GM18520 (cell line): ENCODE results near the gene SYT15.
"Not testable (repeated sequence)": the region's sequence is repeated elsewhere in the genome, so short reads cannot be mapped to it uniquely, and the experiment has no call there.

Experiments used
- ATAC-seq: cut with Tn5 transposase; IDR thresholded peaks from one replicate; pipeline ENCODE4 v1.9.1; 2021; ENCODE audit not compliant: unreplicated experiment

Gene SYT15

GRCh38 chr10:46555713-46556514 lies 23.0 kb upstream of the SYT15 start:
- ATAC-seq, result no peak

DNA sequence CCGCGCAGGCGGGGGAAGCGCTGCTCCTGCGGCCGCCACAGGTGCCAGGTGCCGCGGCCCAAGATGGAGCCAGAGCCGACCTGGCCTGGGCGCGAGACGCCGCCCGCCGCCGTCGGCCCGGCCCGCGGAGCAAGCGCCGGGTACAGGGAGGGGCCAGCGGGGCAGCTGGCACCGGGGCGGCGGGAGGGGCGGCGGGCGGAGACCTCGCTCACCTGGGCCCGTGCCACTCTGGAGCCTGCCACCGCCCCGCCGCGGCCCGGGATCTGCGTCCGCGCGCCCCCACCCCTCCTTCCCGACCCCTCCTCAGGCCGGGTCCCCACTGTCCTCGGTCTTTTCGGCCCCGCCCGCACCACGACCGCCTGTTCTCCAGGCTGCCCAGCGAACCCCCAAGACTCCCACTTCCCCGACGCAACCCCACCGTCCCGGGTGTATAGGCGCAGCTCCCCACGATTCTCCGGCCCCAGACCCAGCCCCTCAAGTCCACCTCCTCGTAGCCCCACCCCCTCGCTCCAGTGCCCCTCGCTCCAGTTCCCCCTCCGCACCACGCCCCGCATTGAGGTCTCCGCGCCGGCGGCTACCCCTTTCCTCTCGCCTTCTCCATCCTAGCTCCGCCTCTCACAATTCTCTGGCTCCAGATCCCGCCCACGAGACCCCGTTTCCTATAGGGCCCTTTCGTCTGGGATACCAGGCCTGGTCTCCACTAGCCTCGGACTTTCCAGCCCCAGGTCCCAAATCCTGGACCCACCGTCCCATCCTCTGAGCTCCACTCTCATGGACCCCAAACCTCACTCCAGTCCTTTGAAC lies 22.2 kb upstream of the SYT15 start, which contains the start of gene GPRIN2:
Gene GPRIN2 (minus strand): TSS at position 144 of the 804 bp plus-strand sequence. CDS start 5,922 bp downstream, outside the sequence.
- no peak for ATAC-seq

GRCh38 chr10:46557319-46558121 lies 21.4 kb upstream of the SYT15 start:
- no peak for ATAC-seq

DNA sequence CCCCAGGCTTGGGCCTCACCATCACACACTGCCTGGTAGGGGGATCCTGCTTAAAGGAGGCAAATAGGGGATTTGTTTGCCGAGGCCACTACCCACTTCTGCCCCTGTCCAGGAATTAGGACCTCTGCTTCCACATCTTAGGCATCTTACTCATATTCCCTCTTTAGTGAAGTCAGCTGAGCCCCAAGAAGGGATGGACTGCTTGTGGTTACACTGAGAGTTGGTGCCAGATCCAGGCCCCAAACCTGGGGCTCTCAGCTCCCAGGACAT lies 20.9 kb upstream of the SYT15 start:
- no peak for ATAC-seq

- ATAC-seq, result no peak
These were observed 20.3 kb upstream of the SYT15 start for GRCh38 chr10:46558392-46559185.

DNA sequence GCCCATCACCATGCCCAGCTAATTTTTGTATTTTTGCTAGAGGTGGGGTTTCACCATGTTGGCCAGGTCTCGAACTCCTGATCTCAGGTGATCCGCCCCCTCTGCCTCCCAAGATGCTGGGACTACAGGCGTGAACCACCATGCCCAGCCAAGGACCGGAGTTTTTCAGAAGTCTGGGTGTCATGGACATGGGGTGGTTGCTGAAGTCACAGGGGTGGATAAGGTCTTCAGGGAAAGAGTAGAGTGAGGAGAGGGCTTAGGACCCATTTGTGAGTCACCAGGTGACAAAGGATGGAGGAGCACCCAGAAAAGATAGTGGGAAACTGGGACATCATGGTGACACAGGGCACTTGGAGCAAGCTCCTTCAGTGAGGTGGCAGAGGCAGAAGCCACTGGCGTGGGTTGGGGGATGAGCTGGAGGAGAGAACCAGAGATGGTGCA lies 19.7 kb upstream of the SYT15 start:
- ATAC-seq, result no peak

DNA sequence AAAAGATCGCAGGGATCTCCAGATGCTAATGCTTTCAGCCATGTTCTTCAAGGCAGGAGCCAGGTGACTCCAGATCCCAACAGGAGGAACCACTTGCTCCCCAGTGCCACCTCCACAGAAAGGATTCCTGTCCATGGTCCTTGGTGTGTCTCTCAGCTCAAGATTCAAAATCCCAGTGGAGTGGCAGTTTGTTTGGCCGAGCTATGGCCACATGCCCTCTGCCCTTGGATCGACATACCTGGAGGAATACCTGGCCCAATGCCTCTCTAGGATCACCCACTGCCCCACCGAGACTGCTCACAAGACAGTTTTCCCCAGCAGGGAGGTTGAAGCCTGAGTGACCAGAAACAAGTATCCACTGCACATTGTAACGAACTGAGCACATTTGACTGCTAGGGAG lies 18.5 kb upstream of the SYT15 start:
- ATAC-seq, result no peak

- no peak for ATAC-seq
These were observed 18.0 kb upstream of the SYT15 start for GRCh38 chr10:46560952-46561351.

- ATAC-seq, result peak; percentile 55
These were observed 13.2 kb upstream of the SYT15 start for GRCh38 chr10:46565591-46566332.

DNA sequence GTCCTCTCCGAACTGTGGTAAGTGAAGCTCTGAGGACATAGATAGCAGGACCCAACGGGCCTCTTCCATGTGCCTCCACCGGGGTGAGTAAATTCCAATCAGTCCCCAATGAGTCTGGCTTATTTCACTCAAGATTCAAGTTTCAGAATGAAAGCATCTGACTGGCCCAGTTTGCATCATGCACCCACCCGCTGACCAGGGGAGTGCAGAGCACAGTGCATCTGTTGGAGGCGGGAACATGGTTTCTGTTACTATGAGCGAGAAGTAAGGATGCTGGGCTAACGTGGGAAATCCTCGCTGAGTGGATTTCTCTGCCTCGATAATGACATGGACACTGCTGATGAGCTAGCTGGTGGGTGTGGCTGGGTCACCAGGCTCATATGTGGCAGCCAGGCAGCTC lies 11.8 kb upstream of the SYT15 start:
- ATAC-seq, result not testable (repeated sequence)

GRCh38 chr10:46570655-46571054 lies 8.3 kb upstream of the SYT15 start:
- ATAC-seq, result not testable (repeated sequence)

DNA sequence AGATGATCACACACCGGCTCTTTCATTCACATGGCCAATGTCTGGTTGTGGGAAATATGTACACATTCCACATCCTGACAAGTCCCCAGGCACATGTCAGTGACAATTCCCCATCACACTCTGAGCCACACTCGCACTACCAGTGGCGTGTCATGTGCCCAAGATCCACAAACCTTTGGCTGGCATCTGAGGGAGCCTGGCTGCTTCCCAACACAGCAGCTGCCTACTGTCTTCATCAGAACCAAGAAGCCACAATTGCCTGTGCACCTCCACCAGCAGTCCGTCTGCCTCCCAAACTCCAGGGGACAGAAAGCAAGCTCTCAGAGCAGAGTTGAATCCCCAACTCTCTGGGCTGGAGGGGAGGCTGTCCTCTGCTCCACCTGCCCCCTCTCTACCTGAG lies 6.2 kb upstream of the SYT15 start:
- not testable (repeated sequence) for ATAC-seq

GRCh38 chr10:46573314-46573713 lies 5.6 kb upstream of the SYT15 start:
- not testable (repeated sequence) for ATAC-seq

DNA sequence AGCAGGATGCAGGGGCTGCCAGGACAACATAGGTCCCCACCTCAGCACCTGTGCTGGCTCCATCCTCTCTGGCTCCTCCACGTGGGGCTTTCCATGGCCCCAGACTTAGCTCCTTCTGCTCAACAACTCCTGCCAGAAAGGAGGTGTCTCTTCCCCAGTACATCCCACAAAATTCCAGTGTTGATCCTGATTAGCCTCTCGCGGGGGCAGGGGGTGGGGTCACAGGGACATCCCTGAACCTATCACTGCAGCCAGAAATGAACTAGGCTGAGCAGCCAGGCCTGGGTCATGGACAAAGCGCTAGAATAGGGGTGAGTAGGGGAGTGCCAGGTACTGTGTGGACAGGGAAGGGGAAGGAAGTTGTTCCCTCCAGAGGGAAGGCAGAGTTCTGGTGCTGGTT lies 5.0 kb upstream of the SYT15 start:
- not testable (repeated sequence) for ATAC-seq

- not testable (repeated sequence) for ATAC-seq
These were observed 1.1 kb upstream of the SYT15 start for GRCh38 chr10:46577624-46578473.

DNA sequence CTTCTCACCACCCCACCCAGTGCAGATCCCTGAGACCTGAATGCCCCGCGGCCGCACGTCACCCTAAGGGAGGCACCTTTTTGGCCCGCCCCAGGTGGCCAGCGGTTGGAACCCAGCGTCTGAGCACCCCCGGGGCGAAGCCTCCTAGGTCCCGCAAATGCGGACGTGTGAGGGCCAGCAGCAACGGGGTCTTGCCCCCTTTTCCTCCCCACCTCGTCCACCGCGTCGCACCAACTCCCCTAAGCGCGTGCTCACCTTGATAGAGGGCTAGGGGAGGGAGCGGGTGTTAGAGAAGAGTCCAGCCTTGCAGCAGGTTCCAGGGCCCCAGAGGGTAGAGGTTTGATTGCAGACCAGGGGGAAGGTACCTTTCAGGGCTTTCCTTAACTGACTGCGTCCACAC lies 450 bp downstream of the SYT15 start:
- ATAC-seq, result not testable (repeated sequence)

DNA sequence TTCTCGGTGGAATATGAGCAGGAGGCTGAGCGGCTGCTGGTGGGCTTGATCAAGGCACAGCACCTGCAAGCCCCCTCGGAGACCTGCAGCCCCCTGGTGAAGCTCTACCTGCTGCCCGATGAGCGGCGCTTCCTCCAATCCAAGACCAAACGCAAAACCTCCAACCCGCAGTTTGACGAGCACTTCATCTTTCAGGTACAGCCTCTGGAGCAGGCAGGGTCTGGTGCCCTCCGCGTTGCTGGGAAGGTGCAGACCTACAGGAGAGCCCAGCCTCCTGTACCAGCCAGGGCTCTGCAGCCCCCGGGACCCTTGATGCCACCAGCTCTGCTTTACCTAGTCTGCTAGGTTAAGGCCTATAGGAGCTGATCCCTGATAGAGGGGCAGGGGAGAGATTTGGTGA lies 3.1 kb downstream of the SYT15 start:
- not testable (repeated sequence) for ATAC-seq

GRCh38 chr10:46582568-46582967 lies 3.6 kb downstream of the SYT15 start:
- not testable (repeated sequence) for ATAC-seq

- not testable (repeated sequence) for ATAC-seq
These were observed 5.3 kb downstream of the SYT15 start for GRCh38 chr10:46584196-46584595.
